ENCODE data around the gene CAMK2B. TPM values are rescaled to one million over a fixed set of nuclear protein-coding genes. Genes with fewer than 3 reads are reported as not detected.

The CAMK2B gene
- total and polyA plus RNA-seq, 12 donors: 30.8 to 152 (median 113) TPM

DNA sequence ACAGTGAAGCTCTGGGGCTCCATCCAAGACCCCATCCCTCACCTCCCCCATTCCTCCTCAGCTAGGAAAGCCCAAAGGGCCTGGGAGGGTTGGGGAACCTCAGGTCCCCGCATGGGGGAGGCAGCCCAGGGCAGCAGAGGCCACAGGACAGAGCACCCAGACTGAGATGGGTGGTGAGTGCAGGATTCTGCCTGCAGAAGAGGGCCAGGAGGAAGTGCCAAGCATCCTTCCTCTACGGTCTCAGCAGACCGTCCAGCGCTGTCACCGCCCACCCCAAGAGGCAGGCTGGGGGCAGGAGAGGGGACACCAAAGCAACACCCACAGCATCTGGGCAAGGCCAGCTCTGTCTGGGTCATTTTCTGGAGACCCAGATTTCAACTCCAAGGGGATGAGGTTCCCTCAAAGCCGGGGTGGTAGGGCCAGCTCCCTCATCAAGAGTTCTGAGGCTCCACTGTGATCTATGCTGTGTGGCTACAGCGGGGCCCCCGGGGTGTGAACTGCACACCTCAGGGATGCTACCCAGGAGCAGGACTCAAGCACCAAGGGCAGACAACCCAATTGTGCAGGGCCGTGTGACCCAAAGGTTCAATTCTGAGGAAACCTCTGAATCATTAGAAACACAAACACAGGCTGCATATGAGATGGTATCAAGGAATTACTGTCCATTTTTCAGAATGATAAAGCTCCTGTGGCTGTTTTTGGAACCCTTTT, 46.8 kb downstream of the CAMK2B start:
- Histone ChIP-seq H3K4me3 (no peak overlapping the region), H3K9me3 (no peaks in the 10 kb centered on the region), H3K27me3 (no peaks in the 10 kb centered on the region), H3K4me1 (peaks cover 0 to 89% (median 44%) of the 10 kb centered on the region in 9 donors), H3K36me3 (no peaks in the 10 kb centered on the region), H3K27ac (peak overlapping the region in 2 of 10 donors; percentile 19 to 34)
- DNase-seq: no peak
- intact Hi-C loops (cut with DNase I): no loop called here
- no peak for TF ChIP-seq CTCF (IDR thresholded peaks at IDR 0.05)
- WGBS, 2 donors: 68 to 78% methylated on average over 9 of the region's 9 CpGs
- ATAC-seq: no peak

DNA sequence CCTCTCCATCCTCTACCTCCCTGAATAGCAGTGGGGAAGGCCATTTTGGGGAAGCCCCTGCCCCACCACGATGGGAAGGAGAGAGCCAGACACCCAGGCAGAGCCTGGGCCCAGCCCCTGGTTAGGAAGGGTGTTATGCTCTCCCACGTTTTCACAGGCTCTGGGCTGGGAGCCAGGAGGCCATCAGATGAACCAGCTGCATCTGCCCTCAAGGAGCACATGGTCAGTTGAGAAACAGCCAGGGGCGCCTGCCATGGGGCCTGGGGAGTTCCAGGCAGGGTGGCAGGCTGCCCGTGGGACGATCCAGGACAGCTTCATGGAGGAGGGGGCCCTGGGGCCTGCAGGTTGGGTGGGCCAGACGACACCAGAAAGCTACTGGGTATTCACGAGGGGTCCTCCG, 47.5 kb downstream of the CAMK2B start:
- peak; percentile 43 to 81 (median 60) for ATAC-seq
- intact Hi-C loops (cut with DNase I): no loop called here

DNA sequence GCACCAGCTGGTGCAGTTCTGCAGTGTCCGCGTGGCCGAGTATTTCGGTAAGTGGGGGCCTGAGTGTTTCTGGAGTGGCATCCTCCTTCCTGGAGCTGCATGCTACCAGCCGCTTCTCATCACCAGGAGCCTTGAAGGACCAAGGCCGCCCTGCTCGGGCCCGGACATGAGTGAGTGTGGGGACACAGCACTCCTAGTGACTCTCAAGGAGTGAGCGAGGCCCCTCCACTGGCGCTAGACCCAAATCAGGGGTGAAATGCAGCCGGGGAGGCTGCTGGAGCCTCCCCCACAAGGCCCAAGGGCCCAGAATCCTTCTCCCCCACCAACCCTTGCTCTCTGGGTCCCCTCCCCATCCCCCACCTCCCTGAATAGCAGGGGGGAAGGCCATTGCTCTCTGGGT, 48.0 kb downstream of the CAMK2B start:
- Histone ChIP-seq H3K9me3 (no peaks in the 10 kb centered on the region), H3K4me3 (no peak overlapping the region), H3K27me3 (no peaks in the 10 kb centered on the region), H3K36me3 (no peaks in the 10 kb centered on the region), H3K4me1 (peaks cover 0 to 90% (median 32%) of the 10 kb centered on the region in 9 donors), H3K27ac (peak overlapping the region in 2 of 10 donors; percentile 39 to 56)
- no peak for TF ChIP-seq CTCF (IDR thresholded peaks at IDR 0.05)
- 84% methylated on average over 11 of the region's 11 CpGs for WGBS, 2 donors
- ATAC-seq (no peak), DNase-seq (peak in 1 of 2 donors; percentile 7)
- intact Hi-C loops (cut with DNase I): no loop called here

More for the DNA sequence above, 47.5 kb downstream of the CAMK2B start:
- Histone ChIP-seq H3K36me3 (no peaks in the 10 kb centered on the region), H3K27me3 (no peaks in the 10 kb centered on the region), H3K27ac (peak overlapping the region in 2 of 10 donors; percentile 34 to 39), H3K4me1 (peaks cover 0 to 90% (median 36%) of the 10 kb centered on the region in 9 donors), H3K9me3 (no peaks in the 10 kb centered on the region), H3K4me3 (no peak overlapping the region)
- no peak for TF ChIP-seq CTCF (IDR thresholded peaks at IDR 0.05)
- DNase-seq: peak; percentile 74 to 76
- WGBS, 2 donors: 55% methylated on average over 8 of the region's 8 CpGs

DNA sequence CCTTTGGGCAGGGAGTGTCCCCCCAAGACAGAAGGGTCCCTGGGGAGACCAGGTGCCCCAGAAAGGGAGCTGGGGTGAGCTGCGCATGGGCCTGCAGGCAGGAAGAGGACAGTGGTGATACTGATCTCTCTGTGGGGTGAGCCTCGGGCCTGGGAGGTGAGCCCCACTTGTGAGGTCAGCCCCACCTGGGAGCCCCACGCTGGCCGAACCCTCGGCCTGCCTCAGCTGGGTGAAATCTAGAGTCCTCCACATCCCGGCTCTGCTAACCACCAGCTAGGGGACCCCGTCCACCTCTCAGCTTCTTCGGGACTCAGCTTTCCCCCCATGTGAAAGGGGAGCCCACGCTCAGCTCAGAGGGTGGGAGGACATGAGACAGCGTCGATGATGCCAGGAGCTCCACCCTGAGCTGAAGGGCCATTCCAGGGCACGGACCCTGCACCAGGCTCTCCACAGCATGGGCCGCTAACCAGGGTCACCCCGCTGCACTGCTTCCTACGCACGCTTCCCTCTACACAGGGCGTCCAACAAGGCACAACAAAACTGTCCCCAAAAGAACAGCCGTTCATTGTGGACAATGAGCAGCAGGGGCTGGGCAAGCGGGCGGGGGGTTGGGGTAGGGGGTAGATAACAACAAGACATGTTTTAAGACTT, 48.7 kb downstream of the CAMK2B start:
- Histone ChIP-seq H3K27me3 (no peaks in the 10 kb centered on the region), H3K27ac (no peak overlapping the region), H3K36me3 (no peaks in the 10 kb centered on the region), H3K4me1 (peaks cover 0 to 88% (median 32%) of the 10 kb centered on the region in 9 donors), H3K9me3 (no peaks in the 10 kb centered on the region), H3K4me3 (no peak overlapping the region)
- no peak for TF ChIP-seq CTCF (IDR thresholded peaks at IDR 0.05)
- ATAC-seq: no peak
- WGBS, 2 donors: 89 to 95% methylated on average over 20 of the region's 20 CpGs
- intact Hi-C loops (cut with DNase I): no loop called here
- peak in 1 of 2 donors; percentile 7 for DNase-seq

All from heart right ventricle (tissue), 16 donors.